GM21360 (cell line): Measurements from ENCODE around the gene NADK.

Source experiments
- ATAC-seq: cut with Tn5 transposase; IDR thresholded peaks from one replicate; pipeline ENCODE4 v1.9.1; 2021; ENCODE audit warnings: mild to moderate bottlenecking, moderate library complexity; ENCODE audit not compliant: unreplicated experiment

NADK gene, protein sequence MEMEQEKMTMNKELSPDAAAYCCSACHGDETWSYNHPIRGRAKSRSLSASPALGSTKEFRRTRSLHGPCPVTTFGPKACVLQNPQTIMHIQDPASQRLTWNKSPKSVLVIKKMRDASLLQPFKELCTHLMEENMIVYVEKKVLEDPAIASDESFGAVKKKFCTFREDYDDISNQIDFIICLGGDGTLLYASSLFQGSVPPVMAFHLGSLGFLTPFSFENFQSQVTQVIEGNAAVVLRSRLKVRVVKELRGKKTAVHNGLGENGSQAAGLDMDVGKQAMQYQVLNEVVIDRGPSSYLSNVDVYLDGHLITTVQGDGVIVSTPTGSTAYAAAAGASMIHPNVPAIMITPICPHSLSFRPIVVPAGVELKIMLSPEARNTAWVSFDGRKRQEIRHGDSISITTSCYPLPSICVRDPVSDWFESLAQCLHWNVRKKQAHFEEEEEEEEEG

GRCh38 chr1:1777950-1778662 is at the start of gene NADK:
Gene NADK, minus strand, starts transcription at chr1:1778470. Its CDS starts 13,064 bp downstream, at chr1:1765406.
- ATAC-seq, result peak; percentile 27

GRCh38 chr1:1827089-1827848 is 49.0 kb upstream of the NADK start:
- ATAC-seq, result no peak

DNA sequence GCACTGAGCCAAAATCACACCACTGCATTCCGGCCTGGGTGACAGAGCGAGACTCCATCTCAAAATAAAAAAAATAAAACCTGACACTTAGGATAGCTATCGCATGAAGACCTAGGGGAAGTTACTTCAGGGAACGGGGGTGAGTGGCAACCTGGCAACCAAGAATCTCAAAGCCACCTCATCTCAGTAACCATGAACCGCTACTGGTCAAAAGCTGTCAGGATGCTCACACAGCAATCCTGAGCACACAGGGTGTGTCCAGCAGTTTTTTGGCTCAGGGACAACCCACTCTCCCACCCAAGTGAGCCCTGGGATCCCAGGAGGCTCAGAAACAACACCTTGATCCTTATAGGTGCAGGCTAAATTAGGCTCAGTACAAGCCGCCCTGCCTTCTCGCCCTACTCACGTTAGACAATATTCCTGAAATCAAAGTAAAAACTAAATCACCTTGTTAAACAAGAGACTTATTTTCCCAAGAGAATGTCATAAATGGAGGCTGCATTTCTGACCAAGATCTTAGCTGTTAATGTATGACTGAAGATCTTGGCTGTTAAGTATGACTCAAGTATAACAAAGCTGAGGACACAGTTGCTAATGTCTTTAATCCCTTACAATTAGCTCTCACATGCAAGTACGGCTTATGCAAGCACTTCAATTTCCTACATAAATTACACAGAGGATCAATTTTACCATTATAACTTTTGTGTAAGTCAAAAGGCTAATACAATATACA is 48.3 kb upstream of the NADK start:
- ATAC-seq, result no peak

DNA sequence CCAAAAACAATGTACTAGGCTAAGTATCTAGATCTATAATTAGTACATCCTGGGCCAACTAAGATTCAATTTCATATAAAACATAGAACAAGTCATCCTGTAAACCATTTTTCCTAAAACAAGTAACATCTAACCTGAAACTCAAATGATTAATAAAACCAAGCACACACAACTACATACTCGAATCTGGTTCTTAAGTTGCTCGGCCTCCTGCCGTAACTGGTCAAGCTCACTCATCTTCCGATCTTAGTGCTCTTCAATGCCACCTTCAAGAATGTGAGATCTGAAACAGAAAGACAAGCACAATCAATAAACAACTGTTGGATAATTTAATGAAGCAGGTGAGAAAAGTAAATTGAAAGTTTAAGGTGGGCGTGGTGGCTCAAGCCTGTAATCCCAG is 46.9 kb upstream of the NADK start:
- ATAC-seq, result no peak

- no peak for ATAC-seq
These were observed 41.5 kb upstream of the NADK start for GRCh38 chr1:1819762-1820161.

DNA sequence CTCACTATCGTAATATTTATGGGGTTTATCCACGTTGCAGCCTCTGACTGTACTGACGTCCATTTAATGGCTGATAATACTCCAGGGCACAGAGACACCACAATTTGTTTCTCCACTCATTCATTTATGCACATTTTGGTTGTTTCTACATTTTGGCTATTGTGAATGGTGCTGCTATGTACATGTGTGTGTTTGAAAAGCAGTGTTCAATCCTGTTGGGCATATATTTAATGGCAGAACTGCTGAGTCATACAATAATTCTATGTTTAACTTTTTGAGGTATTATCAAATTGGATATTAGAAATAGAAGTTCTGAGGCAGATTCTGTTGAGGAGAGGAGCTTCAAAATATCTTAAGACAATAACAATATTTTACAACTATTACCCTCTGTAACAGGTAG is 39.0 kb upstream of the NADK start:
- ATAC-seq, result no peak

DNA sequence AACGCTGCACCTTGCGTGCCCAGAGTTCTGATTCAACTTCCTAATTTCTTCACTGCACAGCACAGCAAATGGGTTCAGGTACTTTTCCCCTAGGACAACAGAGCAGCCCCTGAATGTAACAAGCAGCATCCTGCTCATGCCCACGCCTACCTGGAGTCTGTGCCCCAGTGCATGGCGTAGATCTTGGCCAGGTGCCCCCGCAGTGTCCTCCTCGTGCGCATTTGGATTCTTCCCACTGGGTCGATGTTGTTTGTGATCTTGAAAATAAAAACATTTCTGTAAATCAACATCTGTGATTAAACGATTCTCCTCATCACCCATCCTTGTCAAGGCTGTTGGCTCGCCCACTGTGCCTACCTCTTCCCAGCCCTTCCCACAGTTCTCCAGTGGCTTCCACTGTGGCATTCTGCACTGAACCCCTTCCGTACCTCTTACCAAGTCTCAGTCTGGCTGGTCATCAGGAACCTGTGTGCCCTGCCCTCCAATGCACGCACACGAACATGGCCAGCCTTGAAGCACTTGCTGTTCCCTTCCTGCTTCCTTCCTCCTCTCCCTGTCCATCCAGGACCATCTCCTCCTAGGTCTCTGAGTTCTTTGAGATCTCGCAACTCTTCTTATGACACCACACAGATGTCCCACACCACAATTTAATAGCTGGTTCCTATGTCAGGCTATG is 37.5 kb upstream of the NADK start:
- ATAC-seq, result no peak

DNA sequence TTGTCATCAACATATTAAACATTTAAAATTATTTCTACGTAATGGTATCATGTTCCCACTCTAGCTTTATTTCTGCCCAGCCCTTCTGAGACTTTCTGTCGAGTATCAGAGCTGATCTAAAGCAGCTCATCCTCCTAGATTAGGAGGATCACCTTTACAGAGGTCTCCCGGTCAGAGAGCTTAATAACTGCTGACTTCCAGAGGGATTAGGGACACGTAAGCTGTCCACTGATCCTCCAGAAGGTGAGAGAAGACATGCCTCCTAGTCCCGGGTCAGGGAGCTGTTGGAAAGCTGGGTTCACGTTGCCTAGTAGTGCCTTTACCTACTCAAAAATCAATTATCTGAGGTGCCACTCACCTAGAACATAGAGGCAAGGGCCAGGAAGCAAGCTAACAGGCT is 31.2 kb upstream of the NADK start:
- ATAC-seq, result no peak

GRCh38 chr1:1808206-1808605 is 29.9 kb upstream of the NADK start:
- no peak for ATAC-seq

DNA sequence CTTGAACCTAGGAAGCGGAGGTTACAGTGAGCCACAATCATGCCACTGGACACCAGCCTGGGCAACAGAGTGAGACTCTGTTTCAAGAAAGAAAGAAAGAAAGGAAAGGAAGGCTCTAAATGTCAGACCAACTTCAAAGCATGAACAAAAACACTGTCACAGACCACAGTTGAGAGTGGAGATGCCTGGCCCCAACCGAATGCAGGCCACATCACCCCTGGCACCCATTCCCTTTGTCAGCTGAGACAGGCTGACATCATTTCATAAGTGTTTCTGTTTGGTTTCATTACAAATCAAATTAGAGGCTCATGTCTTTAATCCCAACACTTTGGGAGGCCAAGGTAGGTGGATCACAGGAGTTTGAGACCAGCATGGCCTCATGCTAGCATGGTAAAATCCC is 28.6 kb upstream of the NADK start:
- ATAC-seq, result no peak

- ATAC-seq, result no peak
These were observed 26.0 kb upstream of the NADK start for GRCh38 chr1:1804301-1804700.

DNA sequence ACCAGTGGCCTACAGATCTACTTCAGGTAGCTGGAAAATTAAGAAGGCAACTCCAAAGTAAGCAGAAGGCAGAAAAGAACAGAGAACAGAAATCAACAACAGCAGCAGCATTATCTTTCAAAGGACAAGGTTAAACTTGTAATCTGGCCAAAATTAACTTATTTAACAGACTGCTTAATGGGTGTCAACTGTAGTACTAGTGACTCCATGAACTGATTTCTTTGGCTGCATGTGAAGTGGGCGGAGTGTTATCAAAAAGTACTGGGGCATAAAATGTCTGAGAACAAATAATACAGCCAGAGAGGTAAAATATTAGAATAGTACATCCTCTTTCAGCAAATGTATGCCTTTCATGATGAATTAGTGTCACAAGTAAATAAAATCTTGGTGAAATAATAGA is 24.6 kb upstream of the NADK start:
- ATAC-seq, result no peak

DNA sequence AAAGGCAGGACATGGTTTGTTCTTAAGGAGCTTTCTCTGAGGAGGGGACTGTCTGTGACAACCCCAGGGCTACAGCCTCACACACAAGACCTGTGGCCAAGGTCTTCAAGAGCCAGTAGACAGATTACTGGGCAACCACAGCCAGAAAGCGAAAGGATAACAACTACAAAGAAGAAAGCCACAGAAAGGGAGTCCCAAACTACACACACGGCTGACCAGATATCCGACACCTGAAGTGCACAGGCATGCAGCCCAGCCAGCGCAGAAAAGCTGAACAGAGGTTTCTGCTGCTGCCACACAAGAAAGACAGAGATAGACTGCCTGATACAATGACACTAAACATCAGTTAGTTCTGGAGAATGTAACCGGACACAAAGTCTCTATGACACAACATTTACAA is 21.4 kb upstream of the NADK start:
- no peak for ATAC-seq

DNA sequence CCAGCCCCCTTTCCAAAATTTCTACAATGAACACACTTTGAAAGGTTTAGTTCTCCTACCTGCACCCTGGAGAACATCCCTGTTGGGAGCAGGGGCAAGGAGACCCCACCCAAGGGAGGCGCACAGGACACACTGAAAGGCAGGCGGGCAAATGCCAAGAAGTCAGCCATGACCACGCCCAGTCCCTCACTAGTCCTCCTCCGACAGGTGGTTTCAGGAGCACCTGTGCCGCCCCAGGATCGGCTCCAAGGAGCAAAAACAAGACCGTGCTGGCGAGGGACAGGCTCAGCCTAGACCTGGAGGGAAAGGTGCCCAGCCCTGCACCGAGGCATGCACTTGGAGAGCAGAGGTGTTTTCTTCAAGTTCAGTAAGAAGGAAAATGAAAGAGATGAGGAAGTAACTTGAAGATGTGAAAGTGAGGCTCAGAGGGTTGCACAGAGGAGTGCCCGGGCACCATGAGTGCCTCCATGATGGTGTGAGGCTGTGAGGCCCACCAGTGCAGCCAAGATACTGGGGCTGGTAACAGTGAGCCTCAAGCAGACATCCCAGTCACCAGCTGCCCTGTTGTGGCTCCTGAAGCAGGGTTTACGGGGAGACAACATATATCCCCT is 19.6 kb upstream of the NADK start:
- no peak for ATAC-seq

GRCh38 chr1:1796466-1796865 is 18.2 kb upstream of the NADK start:
- no peak for ATAC-seq

GRCh38 chr1:1794999-1795398 is 16.7 kb upstream of the NADK start:
- no peak for ATAC-seq

DNA sequence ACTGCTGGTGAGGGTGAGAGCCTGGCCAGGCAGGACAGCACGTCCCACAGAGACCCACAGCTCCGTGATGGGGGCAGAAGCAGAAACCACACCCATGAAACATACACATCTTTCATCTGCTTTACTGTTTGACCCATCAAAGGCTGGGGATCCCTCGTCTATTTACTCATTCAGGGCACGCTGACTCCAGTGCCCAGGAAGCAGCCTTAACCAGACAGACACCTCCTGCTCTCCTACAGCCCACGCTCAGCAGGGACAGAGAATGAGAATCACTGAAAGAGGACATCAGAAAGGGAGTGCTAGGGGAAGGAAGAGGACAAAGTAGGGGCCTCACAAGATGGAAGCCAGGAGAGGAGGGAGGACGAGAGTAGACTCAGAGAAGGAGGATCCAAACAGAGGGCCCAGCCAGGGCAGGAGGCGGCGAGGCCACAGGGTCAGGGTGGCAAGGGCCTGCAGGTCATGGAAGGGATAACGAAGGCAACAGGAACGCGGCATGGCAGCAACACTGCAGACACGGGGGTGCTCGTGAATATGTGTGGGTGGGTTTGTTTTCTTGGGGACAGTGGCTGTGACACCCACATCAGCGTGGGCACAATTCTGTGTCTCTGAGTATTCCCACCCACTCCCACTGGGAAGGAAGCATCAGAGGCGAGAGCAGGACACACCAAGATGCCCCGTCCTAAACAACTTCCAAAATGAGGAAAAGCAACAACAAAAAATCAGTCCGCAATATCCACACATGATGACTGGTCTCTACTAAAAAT is 15.4 kb upstream of the NADK start:
- ATAC-seq, result no peak

DNA sequence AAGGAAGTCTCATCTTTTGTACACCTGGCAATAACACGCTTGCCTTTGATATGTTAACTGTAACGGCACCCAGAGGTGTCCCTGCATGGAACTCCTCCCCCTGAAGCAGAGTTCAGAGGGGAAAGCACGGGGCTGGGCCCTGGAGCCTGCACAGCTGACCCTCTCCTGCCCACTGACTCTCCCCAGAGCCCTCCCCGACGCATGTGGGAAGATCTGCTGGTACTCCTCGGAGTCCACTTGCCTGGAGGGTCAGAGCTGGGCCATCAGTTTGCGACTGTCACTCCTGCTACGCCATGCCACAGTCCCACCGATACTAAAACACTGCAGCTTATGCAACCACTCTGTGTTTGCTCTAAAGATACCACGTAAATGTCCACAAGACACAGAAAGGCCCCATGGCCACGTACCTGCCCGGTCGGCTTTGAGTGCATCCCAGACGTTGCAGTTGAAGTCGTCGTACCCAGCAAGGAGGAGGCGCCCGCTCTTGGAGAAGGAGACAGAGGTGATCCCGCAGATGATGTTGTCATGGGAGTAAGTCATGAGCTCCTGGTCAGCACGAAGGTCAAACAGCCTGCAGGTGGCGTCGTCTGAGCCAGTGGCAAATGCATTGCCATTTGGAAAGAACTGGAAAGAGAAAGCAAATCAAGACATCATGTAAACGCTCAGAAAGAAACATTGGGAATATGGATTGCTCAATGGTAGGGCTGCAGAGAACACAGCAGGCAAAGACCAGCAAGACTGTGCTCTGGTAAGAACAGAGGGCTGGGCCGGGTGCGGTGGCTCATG is 10.6 kb upstream of the NADK start:
- ATAC-seq, result no peak
